ENCODE measurements around the gene LTC4S.

- TF ChIP-seq MAX (CRISPR knock-in tag; IDR thresholded peaks at IDR 0.05) = no peak
- TF ChIP-seq USF1 (CRISPR knock-in tag; IDR thresholded peaks at IDR 0.05) = no peak
- TF ChIP-seq JUN (CRISPR knock-in tag; IDR thresholded peaks at IDR 0.05) = no peak
- TF ChIP-seq PREB (CRISPR knock-in tag; IDR thresholded peaks at IDR 0.05; ENCODE audit: borderline replicate concordance) = no peak
- TF ChIP-seq CTCF (IDR thresholded peaks at IDR 0.05) = no peak
- no peak for TF ChIP-seq ZNF512 (CRISPR knock-in tag; IDR thresholded peaks at IDR 0.05; ENCODE audit: borderline replicate concordance)
Measured at GRCh38 chr5:179821298-179822058, 27.7 kb downstream of the LTC4S start.
